ENCODE results near the gene KRTAP12-2. TPM values are rescaled to one million over a fixed set of nuclear protein-coding genes. Genes with fewer than 3 reads are reported as not detected.

Gene KRTAP12-2, protein sequence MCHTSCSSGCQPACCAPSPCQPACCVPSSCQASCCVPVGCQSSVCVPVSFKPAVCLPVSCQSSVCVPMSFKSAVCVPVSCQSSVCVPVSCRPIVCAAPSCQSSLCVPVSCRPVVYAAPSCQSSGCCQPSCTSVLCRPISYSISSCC
- total RNA-seq (not detected), polyA plus RNA-seq (ENCODE audit: insufficient read length in 6 of 6) (not detected)
- long read RNA-seq, donor 1: 0 reads
- long read RNA-seq, donor 2: 0 reads
- long read RNA-seq, donor 3: 0 reads
- long read RNA-seq, donor 4: 0 reads
- long read RNA-seq, donor 5: 0 reads
- long read RNA-seq, donor 6: 0 reads
- long read RNA-seq, donor 7: 0 reads
- long read RNA-seq, donor 8: 0 reads
- long read RNA-seq, donor 9: 0 reads
- long read RNA-seq, donor 10: 0 reads
- long read RNA-seq, donor 11: 0 reads
- long read RNA-seq, donor 12: 0 reads

DNA sequence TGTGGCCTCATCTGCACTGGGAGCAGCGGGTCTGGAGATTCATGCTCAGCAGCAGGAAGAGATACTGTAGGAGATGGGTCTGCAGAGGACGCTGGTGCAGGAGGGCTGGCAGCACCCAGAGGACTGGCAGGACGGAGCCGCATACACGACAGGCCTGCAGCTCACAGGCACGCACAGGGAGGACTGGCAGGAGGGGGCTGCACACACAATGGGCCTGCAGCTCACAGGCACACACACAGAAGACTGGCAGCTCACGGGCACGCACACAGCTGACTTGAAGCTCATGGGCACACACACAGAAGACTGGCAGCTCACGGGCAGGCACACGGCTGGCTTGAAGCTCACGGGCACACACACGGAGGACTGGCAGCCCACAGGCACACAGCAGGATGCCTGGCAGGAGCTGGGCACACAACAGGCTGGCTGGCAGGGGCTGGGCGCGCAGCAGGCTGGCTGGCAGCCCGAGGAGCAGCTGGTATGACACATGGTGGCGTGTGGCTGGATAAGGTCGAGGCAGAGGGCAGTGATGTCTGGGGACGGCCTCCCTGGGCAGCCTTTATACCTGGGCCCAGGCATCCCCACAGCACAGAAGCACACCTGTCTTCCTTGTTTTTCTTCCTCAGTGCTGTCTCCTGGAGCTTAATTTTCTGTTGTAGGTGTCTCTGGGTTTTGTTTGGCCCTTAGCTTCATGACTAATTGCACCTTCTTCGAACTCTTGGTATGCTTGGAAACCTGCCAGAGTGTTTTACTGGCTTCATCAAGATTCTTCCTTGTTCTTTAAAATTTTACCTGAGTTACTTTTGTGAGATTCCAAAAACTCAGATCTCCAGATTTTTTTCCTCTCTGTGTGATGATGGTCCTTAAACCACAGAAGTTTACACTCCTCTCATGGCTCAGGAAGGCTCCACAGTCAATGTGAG is at the start of gene KRTAP12-2:
KRTAP12-2 (minus strand) TSS at position 527 of the 920 bp plus-strand sequence; CDS start at position 486, 41 bp downstream.
- ATAC-seq: no peak
- peaks cover 0 to 7% of the 10 kb centered on the region in 2 donors for H3K27me3 ChIP-seq
- intact Hi-C loops (cut with DNase I): no loop called here
- H3K4me3 ChIP-seq: no peak within 1 kb of the TSS
- H3K9me3 ChIP-seq: peaks cover 0 to 16% of the 10 kb centered on the region in 2 donors
- H3K36me3 ChIP-seq: no peaks in the 10 kb centered on the region
- no peak within 1 kb of the TSS for H3K27ac ChIP-seq
- TF ChIP-seq CTCF (IDR thresholded peaks at IDR 0.05): no peak
- H3K4me1 ChIP-seq: no peaks in the 10 kb centered on the region
- no peak for DNase-seq

DNA sequence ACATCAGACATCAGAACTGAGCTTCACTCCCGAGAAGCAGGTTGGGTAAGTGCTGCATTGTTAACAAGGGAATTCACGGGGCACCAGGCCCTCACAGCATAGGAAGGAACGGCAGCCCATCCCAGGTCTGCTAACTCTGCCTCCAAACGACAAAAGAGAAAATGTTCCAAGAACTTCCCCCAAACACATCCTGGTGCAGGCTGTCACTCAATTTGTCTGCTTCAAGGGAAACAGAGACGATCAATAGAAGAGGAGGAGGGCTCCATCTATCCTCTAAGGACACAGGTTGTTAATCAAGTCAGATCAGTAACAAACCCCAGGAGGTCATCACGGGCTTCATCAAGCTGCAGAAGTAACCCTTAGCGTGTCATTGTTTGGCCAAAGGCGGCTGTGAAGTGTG is 48.2 kb upstream of the KRTAP12-2 start:
- no peak for TF ChIP-seq CTCF (IDR thresholded peaks at IDR 0.05)
- Histone ChIP-seq H3K27ac (no peak overlapping the region), H3K4me1 (peaks cover 2 to 13% of the 10 kb centered on the region in 2 donors), H3K9me3 (no peaks in the 10 kb centered on the region), H3K36me3 (no peaks in the 10 kb centered on the region), H3K4me3 (no peak overlapping the region), H3K27me3 (peaks cover 39 to 89% of the 10 kb centered on the region in 2 donors)
- intact Hi-C loops (cut with DNase I): no loop called here
- no peak for DNase-seq
- ATAC-seq: no peak

- Histone ChIP-seq H3K27me3 (peaks cover 49 to 89% of the 10 kb centered on the region in 2 donors), H3K4me1 (peaks cover 6 to 13% of the 10 kb centered on the region in 2 donors), H3K36me3 (no peaks in the 10 kb centered on the region), H3K4me3 (no peak overlapping the region), H3K27ac (no peak overlapping the region), H3K9me3 (no peaks in the 10 kb centered on the region)
- intact Hi-C loops (cut with DNase I): no loop called here
- no peak for TF ChIP-seq CTCF (IDR thresholded peaks at IDR 0.05)
- ATAC-seq (no peak), DNase-seq (no peak)
Observed at GRCh38 chr21:44713846-44714245, 47.1 kb upstream of the KRTAP12-2 start.

DNA sequence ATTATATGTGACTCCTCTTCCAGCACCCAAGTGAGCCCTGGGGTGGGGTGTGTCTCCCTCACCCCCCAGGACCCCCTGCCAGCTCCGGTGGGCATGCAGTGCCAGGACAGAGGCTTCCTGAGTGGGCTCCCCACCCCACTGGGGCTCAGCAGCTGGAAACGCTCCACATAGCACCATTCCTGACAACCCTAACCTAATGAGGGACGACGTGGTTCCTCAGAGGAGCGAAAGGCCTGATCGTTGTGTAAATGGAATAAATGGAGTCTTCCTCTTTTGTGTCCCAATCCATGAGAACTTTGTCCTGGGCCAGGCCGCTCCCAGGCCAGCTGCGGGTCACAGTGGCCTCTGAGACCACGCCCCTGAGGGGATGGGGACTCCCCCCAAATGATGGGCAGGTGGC is 46.4 kb upstream of the KRTAP12-2 start:
- no peak for ATAC-seq
- Histone ChIP-seq H3K36me3 (no peaks in the 10 kb centered on the region), H3K4me1 (peaks cover 6 to 13% of the 10 kb centered on the region in 2 donors), H3K27me3 (peaks cover 57 to 89% of the 10 kb centered on the region in 2 donors), H3K27ac (no peak overlapping the region), H3K9me3 (no peaks in the 10 kb centered on the region), H3K4me3 (no peak overlapping the region)
- intact Hi-C loops (cut with DNase I): no loop called here
- no peak for TF ChIP-seq CTCF (IDR thresholded peaks at IDR 0.05)
- peak in 1 of 4 donors; percentile 9 for DNase-seq
